Measurements from ENCODE around the gene C2orf78.

DNA sequence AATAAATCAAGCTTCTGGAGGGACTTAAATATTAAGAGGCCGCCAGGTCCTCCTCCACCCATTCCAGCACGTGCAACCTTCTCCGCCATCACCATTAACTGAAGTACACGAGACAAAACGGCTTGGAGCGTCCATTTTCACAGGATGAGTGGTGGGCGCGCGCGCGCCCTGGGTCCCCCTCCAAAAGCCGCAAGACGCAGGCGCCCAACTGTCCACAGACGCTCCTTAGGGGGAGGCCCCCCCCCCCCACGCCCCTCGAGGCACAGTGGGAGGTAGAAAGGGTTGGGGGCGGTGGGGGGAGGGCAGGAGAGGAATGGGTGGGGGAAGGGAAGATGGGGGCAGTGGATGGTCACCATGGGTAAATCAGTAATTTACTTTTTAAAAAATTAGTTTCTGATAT lies 34.3 kb downstream of the C2orf78 start:
- TF ChIP-seq, protein P1, sequence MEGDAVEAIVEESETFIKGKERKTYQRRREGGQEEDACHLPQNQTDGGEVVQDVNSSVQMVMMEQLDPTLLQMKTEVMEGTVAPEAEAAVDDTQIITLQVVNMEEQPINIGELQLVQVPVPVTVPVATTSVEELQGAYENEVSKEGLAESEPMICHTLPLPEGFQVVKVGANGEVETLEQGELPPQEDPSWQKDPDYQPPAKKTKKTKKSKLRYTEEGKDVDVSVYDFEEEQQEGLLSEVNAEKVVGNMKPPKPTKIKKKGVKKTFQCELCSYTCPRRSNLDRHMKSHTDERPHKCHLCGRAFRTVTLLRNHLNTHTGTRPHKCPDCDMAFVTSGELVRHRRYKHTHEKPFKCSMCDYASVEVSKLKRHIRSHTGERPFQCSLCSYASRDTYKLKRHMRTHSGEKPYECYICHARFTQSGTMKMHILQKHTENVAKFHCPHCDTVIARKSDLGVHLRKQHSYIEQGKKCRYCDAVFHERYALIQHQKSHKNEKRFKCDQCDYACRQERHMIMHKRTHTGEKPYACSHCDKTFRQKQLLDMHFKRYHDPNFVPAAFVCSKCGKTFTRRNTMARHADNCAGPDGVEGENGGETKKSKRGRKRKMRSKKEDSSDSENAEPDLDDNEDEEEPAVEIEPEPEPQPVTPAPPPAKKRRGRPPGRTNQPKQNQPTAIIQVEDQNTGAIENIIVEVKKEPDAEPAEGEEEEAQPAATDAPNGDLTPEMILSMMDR (IDR thresholded peaks at IDR 0.05), result no peak
- TF ChIP-seq POLR2A (IDR thresholded peaks at IDR 0.05), result no peak
